ENCODE data around the gene CLN6. TPM values are rescaled to one million over a fixed set of nuclear protein-coding genes. Genes with fewer than 3 reads are reported as not detected.
A peak's percentile ranks its signal among the peaks of the same experiment; 100 is the strongest.

Gene CLN6
- polyA plus RNA-seq (2013, experiment 1 of 2; ENCODE audit: insufficient read length) = 37.2 TPM
- 13.7 TPM for polyA plus RNA-seq (2013, experiment 2 of 2; ENCODE audit: insufficient read length)

DNA sequence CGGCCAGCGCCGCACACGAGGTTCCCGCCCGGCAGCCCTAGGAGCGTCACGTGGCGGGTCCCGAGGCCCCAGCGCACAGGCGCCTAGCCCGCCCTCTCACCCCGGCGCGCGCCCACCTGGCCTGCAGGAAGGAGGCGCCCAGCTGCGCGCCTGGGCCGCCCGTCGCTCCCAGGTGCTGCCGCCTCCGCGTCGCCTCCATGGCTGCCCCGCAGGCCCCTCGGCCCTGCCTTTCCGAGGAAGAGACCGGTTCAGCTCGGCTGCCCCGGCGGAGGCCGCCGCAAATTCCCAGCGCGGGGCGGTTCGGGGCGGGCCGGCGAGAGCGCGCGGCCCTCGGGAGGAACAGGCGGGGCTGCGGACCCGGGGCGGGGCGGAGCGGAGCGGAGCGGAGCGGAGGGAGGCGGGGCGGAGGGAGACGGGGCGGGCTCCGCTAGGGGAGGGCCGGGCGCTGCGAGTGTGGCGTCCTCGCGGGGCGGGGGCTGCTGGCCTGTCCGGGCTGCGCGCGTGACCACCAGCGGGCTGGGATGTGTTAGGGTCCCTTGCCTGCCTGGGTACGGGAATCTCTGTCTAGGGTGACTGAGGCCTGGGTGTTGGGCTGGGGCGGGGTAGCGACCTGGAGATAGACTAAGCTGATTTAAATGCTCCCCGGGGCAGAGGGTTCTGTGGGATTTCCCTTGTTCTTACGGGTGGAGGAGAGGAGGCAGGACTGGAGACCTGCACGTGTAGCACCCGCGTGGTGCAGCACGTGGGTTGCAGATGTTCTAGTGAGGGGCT is at the start of gene CLN6:
CLN6 (minus strand) TSS at position 343 of the 771 bp plus-strand sequence; CDS start at position 199, 144 bp downstream.
- peak; percentile 82 for DNase-seq

DNA sequence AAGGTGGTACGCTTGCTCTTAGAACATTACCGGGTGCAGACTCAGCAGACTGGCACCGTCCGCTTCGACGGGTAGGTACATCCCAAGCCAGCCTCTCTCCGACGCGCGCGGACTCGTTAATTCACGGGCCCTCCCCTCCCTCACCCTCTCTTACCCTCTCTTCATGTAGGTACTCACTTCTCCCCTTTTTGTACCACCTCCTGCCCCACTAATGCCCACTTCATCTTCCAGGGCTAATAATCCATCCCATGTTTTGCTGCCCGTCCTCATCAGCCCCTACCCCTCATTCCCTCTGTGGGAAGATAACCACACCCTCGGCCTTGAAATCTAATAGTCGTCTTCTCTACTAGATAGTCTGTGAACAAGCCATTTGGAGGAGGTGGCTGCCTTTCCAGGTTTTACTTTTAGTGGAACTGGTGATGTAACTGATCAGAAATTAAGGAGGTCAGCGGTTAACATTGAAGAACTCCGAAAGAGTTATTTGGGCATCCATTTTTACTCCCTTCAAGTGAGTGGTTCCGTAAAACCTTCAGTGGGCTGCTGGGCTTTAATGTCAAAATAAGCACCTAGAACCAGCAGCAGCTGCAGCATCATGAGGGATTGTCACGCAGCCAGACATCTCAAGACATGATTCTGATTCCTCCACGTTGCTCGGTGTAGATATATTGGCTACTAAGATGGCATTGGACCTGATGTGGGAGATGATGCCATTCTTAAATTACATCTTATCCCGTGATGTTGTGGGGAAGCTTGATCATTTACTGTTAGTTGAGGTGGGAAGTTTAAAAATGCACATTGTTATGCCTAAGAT is 49.3 kb upstream of the CLN6 start:
- DNase-seq = peak; percentile 61

DNA sequence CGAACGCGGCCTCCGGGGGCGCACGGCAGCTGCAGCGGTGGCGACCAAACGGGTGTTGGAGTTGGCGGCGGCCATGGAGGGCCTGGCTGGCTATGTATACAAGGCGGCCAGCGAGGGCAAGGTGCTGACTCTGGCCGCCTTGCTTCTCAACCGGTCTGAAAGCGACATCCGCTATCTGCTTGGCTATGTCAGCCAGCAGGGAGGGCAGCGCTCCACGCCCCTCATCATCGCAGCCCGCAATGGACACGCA is 48.7 kb upstream of the CLN6 start:
- DNase-seq = no peak

- peak; percentile 92 for DNase-seq
These were observed 48.2 kb upstream of the CLN6 start, which contains the start of gene FEM1B for GRCh38 chr15:68277603-68278344. Gene FEM1B, plus strand, starts transcription at chr15:68277745. Its CDS starts 673 bp downstream, at chr15:68278418.

DNA sequence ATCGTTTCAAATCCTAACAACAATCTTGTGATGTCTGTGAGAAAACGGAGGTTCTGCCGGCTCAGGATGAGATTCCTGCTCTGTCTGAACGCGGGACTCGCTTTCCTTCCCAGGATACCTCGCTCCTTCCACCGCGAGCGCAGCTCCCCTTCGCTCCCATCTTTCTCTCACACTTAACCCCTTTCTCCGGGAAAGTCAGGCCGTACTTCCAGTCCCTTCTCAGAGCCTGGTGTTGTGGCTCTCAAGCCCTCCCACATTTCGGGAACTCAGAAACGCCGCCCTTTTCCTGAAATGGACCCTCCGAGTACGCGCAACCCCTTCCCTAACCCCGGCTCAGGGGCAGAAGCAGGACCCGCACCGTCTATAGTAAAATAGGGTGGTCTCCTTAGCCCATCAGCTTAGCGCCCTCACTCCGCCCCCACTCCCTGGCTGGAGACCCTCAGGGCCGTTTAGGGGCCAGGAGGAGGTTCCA is 47.6 kb upstream of the CLN6 start:
- peak; percentile 72 for DNase-seq

DNA sequence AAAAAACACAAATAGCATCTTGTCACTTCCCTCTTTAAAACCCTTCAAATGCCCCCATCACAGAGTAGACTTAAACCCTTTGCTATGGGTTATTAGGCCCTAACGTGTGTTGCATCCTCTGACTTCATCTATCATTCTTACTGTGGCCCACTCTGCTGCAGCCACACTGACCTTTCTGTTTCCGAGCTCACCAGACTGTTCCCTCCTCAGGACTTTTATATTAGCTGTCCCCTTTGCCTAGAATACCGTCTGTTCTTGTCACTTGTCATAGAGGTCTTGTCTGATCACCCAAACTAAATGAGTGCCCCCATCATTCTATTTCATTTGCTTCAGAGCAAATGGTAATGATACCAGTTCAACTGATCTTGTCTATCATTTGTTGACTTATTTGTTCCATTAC is 47.1 kb upstream of the CLN6 start:
- DNase-seq = no peak

DNA sequence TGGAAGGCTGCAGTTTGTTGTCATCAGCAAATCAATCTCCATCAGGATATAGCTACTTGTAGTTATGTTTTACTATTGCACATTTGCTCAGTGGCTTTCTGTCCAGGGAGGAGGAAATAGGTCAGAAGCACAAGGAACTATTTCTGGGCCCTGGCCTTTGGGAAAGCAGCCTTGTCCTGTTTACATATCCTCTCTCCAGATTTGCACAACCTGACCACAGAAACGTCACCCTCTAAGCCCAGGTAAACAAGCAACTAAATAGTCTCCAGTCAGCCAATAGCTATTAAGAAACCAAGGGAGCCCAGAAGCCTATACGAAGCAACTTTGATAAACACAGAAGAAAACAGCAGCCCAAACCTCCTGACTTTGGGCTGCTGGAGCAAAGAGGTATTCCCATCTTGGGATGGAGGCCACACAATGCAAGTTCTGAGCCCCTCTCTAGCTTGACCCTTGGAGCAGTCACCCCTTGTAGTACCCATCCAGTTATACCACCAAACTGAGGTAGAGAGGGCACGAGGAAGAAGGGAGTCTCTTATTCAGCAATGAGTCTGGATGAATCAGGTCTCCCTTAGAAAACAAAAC is 45.7 kb upstream of the CLN6 start:
- no peak for DNase-seq

GRCh38 chr15:68274201-68274848 is 44.8 kb upstream of the CLN6 start:
- no peak for DNase-seq

- DNase-seq = peak; percentile 97
These were observed 43.3 kb upstream of the CLN6 start for GRCh38 chr15:68272721-68273271.

DNA sequence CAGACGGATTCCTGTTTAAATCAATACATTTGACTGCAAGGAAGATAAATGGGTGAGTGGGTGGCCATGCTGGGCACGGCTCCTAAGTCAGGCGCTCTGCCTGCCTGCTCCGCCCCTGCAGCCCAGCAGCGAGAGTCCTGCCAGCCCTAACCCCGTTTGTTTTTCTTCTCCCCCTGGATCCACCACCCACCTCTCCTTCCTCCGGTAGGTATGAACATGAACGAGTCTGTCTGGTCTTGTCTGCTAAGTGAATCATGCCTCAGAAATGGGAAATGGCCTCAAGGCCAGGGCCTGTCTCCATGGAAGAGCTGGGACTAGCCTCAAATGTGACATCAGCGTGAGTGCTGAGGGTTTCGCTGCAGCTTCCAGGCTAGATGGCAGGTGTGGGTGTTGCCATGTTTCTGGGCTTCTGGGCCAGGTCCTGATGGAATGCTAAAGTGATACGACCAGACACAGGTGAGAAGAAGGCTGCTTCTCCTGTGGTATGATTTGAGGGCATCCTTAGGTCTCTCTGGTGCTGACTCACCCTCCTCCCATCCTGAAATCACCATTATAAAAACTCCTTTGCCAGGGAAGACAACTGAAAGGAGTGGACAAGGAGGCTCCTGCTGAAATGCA is 42.4 kb upstream of the CLN6 start:
- DNase-seq = peak; percentile 92

GRCh38 chr15:68268405-68268804 is 38.9 kb upstream of the CLN6 start:
- no peak for DNase-seq

DNA sequence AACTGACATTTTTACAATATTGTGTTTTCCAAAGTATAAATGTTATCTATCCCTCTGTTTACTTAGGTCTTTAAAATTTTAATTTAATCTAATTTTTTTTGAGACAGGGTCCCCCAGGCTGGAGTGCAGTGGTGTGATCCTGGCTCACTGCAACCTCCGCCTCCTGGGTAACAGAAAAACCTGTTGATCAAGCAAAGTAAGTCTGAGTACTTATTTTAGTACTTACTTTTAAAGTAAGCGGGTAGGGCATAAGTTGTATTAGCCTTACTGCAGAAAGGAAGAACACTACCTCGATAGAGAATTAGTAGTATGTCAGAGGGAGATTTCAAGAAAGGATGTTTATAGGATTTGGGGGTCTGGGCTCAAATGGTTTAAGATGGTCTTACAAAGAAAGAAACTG is 36.1 kb upstream of the CLN6 start:
- no peak for DNase-seq

- no peak for DNase-seq
These were observed 35.6 kb upstream of the CLN6 start for GRCh38 chr15:68265081-68265480.

GRCh38 chr15:68264282-68264681 is 34.8 kb upstream of the CLN6 start:
- no peak for DNase-seq

- no peak for DNase-seq
These were observed 33.2 kb upstream of the CLN6 start for GRCh38 chr15:68262514-68263356.

- no peak for DNase-seq
These were observed 32.5 kb upstream of the CLN6 start for GRCh38 chr15:68261980-68262379.

- no peak for DNase-seq
These were observed 31.7 kb upstream of the CLN6 start for GRCh38 chr15:68261241-68261640.

DNA sequence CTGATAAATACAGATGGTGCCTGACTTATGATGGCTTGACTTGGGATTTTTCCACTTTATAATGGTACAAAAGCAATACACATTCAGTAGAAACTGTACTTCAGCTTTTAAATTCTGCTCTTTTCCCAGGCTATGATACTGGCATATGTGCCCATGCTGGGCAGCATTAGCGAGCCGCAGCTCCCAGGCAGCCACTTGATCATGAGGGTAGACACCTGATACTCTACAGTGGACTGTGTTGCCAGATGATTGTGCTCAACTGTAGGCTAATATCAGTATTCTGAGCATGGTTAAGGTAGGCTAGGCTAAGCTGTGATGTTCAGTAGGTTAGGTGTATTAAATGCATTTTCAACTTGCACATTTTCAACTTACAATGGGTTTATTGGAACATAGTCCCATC is 30.4 kb upstream of the CLN6 start:
- no peak for DNase-seq

- DNase-seq = no peak
These were observed 29.2 kb upstream of the CLN6 start for GRCh38 chr15:68258692-68259091.

Data from fibroblast of skin of back (primary cell).